ENCODE data around the gene OXTR.

The OXTR gene

DNA sequence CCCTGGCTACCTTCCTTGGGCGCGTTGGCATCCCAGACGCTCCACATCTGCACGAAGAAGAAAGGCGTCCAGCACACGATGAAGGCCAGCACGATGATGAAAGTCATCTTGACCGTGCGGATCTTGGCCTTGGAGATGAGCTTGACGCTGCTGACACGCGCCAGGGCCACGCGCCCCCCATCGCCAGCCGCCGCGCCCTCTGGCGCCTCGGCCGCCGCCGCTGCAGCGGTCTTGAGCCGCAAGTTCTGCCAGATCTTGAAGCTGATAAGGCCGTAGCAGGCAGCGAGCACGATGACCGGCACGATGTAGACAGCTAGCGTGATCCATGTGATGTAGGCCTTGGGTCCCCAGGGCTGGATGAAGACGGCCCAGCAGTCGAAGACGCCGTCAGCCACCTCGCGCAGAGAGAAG lies 2.2 kb downstream of the OXTR start:
- DNase-seq = no peak

DNA sequence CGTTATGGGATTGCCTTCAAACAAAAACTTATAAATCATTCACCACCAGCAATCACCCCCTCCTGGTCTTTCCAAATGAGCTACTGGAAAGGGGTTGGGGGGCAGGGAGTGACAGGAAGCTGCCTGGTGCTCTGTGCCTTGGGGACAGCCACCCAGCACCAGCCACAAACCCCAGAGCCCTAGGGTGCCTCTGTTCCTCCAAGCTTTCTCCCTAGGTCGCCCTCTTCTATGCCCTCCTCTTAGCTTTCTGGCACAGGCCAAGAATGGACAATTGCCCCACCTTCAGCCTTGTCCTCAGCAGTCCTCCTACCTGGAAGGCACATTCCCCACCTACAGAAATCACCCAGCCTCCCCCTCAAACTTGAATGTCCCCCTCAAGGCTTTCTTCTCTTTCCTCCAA lies 3.3 kb downstream of the OXTR start:
- DNase-seq = no peak

DNA sequence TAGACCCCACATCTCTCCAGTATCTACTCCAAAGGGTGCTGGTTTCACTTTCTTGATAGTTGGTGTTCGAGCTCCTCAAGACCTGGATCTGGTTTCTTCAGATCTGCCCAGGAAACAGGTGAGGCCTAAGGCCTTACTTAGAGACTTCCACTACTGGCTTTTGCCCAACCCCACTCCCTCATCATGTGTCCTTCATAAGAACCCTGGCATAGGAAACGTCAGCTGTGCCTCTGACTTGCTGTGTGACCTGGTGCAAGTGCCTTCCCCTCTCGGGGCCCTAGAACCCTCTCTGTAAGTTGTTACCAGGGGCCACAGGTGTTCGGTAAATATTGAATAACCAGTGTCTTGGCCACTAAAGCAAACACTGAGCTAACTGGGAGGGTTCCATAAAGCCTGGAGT lies 3.9 kb downstream of the OXTR start:
- DNase-seq = no peak

DNA sequence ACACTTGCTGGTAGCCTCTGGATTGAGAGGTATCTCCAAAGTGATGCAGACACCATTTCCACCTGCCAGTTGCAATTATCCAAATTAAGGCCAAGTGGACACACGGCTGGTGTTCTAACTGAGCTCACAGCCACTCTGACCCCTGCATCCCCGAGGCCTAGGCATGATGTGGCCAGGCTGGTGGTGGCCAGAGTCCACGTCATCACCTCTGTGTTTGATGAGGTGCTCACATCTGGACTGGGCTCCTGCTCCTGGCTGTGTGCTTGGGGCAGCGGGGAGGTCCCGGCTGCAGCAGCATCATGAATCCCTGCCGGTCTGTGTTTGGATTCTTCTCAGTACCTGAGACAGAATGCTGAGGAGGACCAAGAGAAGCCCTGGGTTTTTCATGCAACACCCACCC lies 4.9 kb downstream of the OXTR start:
- DNase-seq = no peak

DNA sequence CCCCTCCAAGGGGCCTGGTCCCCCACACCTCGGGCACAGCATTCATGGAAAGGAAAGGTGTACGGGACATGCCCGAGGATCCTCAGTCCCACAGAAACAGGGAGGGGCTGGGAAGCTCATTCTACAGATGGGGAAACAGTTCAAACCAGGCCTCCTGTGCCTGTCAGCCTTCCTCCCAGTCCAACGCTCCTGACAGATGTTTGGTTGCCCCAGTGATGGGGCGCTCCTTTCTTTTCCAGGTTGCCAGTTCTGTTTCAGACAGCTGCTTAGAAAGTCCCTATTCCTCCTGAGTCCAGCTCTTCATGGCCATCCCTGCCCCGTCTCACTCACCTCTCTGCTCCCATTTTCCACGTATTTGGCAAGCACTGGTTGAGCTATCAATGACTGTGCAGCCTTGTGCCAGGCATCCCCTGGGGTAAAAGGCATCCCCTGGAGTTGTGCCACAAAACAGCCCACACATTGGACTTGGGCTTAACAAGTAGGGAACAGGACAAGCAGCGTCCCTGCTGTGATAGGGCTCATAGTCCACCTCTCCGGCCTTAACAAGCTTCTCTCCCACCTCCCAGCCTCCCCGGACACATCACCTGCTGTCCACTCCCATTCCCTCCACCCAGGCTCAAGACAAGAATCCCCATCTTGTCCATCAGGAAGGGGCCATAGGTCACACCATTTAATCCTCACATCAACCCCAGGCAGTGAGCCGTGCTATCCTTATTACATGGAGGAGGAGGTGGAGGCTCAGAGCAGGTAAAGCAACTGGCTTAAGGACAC lies 6.6 kb downstream of the OXTR start:
- no peak for DNase-seq

DNA sequence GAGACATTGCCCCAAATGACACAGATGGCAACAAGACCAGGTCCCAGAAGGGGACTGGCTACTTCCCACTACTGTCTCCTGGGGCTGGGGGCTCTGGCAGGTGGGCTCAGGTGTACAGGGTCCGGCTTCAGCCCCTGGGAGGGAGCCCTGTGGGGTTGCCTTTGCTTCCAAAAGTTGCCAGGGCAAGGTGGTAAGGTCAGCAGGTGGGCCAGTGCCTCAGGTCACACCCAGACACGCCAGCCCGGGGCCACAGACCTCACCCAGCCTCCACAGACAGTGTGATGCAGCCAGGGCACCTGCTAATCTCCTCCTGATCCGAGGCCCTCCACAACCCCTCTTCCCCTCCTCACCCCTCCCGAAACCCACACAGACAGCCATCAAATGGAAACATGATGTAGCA lies 7.5 kb downstream of the OXTR start:
- no peak for DNase-seq

DNA sequence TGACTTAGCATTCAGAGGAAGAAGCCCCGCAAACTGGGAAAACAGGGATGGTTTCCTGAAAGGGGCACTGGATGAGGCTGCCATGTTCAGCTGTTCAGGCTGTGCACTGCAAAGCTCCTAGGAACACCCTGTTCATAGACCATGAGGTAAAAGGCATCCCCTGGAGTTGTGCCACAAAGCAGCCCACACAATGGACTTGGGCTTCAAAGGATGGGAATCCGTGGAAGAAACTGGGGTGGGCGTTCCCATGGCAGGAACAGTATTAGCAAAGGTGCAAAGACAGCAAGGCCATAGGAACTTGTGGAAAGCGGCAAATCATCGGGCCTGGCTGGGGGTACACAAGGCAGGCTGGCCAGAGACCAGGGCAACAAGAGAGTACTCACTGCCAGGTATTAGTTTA lies 8.9 kb downstream of the OXTR start:
- DNase-seq = no peak

DNA sequence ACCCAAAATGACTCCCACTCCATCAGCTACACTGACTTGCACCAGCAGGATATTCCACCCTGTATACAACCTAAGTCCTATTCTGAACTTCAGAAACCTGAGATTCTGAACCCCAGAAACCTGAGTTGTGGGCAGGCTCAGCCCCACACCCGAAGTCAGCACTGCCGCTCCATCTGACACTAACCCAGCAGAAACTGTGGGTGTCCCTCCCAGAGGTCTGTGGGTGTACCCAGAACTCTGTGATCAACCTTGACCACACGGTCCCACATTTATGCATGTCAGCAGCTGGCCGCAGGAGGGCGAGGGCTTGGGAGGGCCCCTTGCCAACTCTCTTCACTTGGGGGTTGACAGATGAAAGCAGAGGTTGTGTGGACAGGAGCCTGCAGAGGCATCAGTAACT lies 9.3 kb downstream of the OXTR start:
- DNase-seq = no peak

DNA sequence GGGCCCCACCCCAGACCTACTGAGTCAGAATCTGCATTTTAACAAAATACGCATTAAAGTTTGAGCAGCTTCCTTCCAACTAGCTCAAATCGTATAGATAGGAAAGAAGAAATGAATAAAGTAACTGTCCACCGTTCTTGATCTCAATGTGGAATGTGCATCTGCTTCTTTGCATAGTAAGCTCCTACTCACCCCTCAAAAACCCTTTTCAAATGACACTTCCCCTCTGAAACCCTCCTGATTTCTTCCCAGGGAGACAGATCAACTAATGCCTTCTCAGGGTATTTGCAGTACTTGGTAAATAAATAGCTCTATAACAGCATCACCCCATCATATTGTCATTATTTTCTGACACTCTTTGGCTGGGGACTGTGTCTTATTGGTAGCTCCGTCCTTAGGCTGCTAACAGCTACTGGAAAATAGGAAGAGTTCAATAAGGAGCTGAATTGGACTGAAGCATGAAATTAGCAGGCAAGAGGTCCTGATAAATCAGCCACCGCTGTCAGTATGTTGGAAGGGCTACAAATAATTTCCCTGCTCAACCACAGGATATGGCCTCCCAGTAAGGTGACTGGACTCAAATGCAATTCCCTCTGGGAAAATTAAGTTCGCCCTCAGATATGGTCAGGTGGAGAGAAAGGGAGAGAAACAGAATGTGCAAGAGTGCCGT lies 10.2 kb downstream of the OXTR start:
- DNase-seq = no peak

DNA sequence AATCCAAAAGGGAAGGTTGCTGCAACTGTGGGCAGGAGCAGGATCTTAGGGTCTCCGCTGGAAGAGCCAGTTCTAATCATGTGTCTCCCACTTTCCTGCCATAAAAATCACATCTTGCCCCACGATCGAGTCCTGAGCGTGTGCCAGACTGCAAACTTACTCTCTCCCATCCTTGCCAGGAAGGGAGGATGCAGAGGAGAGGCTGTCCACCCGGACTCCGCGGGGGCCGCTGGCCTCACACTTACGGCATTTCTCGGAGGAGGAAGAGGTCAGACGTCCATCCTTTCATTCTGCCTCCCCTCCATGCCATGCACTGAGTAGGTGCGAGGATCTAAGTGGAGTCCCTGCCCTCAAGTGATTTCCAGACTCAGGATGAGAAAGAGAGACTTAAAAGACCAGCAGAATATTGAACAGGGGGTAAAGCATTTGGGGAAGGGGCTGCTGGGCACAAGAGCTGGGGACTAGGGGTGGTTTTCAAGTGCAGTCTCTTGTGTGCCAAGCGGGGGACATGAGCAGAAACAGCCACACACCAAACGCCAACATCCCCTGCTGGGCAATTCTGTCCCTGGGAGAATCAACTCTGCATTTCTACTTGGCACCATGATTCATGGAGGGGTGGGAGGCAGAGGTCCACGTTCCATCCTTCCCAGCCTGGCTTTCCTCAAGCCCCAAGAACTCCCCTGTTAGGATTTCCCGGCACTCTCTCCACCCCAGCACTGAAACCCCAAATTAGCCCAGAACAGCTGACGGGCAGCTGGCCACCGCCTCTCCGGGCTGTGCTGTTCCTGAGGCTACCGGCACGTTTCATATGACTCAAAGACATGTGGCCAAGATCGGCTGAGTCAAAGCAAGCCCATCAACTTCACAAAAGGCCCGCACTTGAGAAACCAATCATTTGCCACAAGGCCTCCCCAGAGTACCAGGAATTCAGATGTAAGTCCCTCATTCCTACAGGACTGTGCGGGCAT lies 11.6 kb downstream of the OXTR start:
- DNase-seq = no peak

DNA sequence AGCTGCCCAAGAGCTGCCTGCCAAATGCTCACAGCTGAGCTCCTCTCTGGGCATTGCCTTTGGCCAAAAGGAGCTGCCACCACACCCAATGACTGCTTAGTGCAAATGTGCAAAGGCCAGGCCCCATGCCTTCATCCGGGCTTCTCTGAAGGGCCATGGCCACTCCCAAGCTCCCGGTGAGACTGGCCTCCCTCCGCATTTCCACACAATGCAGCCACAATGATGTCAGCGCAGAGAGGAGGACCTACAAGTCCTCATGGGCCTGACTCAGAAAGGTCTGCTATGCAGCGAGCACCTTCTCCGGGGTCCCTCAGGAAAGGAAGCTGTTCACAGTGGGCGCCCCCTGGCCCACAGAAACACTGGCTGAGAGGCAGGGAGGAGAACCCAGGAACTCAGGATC lies 12.7 kb downstream of the OXTR start:
- no peak for DNase-seq

DNA sequence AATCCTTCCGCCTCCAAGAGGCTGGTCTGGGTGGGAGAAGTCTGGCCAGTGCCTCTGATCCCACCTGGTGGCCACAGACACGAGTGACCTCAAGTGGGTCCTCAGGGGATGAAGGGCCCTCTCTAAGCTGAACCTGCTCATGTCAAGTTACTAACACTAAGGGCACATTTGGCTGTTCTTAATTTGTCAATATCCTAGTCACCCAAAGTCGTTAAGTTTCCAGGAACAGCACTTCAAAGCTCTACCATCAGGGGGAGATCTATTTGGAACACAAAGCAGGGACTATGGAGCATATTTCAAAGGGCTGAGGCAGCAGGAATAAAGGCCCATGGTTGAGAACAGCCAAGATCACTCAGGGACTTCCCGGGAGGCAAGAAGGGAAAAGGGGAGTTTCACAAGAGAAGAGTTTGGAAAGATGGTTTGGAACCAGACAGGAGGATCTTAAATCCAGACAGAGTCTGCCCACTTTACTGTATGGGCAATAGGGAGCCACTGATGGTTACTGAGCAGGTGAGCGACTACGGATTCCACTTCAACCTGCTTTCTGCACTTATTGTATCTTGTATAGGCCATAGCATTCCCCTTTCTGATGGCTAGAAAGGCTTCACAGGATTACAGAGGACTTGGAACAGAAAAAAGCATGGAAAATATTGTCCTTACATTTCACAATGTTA lies 13.7 kb downstream of the OXTR start:
- DNase-seq = no peak

DNA sequence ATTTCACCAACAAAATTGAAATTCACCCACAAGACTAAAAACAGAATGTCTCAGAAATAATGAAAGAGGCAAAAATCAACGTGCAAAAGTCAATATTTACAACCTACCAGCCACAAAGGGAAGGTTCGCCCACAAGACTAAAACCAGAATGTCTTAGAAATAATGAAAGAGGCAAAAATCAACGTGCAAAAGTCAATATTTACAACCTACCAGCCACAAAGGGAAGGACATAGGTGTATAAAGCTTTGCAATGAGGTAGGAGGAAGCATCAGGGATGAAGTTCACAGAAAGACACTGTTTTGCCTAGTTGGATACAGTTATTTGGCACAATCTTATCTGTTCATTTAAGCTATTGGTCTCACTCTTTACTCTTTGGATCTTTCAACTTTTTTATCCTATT lies 14.3 kb downstream of the OXTR start:
- DNase-seq = no peak

DNA sequence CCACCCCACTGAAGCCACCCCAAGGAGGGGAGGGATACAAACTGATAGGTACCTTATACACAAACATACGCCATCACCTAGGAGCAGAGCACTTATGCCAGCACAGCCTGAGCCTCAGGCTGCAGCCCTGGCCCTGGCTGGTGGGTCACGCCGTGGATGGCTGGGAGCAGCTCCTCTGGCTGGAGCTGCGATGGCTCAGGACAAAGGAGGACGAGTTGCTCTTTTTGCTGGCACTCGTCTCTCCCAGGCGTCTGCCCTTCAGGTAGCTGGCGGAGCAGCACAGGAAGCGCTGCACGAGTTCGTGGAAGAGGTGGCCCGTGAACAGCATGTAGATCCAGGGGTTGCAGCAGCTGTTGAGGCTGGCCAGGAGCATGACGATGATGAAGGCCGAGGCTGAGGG lies 16.6 kb downstream of the OXTR start:
- no peak for DNase-seq

DNA sequence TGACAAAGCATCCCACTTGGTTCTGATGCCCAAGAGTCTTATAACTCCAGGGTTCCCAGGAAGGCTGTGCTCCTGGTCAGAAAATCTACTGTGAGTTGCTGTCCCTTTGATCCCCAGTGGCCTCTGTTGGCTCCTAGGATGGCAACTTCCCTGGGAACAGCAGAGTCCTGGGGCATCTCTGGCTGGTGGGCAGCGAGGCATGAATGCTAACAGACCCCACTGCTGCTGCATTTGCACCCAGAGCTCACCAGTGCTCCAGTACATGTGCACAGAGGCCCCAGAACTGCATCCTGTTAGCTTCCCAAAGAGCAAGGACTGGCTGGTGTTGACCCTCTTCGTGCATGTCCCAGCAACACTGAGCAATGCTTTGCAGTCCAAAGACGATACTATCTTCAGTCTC lies 20.1 kb downstream of the OXTR start:
- DNase-seq = no peak

DNA sequence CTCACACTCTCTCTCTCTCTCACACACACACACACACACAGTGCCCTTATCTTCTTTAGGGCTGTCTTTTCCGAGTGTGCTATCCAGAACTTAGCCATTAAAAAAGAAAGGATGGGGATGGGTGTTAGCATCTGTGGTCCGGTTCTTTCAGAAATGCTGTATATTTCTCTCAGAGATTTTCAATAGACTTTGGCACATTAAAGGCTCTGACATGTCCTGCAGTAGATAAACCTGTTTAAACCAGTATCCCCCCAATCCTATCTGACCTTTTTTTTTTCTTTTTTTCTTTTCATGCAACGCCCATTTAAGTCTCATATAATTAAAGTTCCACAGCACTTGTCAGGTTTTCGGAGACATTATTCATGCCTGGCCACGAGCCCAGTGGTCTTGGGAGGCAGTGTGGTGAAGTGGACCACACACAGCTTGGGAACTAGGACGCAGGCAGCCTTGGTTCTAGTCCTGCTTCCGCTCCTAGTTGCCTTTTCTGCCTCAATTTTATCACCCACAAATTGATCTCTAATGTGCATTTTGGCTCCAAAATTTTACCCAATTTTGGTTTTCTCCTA lies 22.6 kb downstream of the OXTR start:
- DNase-seq = no peak

DNA sequence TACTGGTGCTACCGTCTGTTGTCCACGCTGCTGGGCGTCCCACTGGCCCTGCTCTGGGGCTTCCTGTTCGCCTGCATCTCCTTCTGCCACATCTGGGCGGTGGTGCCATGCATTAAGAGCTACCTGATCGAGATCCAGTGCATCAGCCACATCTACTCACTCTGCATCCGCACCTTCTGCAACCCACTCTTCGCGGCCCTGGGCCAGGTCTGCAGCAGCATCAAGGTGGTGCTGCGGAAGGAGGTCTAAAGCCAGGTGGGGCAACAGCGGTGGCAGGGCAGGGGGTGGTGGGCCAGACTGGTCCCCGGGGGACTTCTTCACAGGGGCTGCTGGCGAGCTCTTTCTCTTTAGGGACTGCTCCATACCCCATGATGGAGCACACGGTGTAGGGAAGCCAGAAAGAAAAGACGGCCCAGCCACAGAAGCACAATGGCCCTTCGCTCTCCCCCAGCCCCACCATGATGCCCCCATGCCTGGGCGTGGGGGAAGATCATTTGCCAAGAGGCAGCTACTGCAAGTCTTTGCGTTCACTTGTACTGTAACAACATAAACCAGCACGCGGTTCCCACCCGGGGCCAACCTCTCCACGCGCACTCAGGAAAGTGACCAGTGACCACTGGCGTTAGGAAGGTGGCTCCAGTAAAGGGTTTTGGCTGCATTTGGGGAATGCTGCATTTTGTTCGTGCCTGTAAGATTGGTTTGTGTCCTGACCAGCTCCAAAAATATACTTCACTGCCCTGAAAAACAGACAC lies 23.6 kb downstream of the OXTR start:
- DNase-seq = no peak

DNA sequence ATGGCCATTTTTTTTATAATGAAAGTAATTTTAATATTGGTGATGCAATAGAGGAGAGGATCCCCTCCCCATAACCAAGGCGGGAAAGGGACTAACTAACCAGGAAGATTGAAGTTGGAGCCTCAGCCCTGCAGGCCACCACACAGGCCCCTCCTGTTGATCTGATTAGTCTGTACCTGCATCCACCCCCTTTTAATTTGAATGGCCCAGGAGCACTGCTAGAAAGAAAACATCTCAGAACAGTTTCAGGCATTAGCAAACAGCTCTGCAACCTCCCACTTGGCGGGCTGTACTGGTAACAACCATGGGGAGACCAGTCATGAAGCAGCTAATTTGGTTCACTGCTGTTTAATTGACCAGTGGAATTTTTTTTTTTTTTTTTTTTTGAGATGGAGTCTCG lies 25.5 kb downstream of the OXTR start:
- no peak for DNase-seq

DNA sequence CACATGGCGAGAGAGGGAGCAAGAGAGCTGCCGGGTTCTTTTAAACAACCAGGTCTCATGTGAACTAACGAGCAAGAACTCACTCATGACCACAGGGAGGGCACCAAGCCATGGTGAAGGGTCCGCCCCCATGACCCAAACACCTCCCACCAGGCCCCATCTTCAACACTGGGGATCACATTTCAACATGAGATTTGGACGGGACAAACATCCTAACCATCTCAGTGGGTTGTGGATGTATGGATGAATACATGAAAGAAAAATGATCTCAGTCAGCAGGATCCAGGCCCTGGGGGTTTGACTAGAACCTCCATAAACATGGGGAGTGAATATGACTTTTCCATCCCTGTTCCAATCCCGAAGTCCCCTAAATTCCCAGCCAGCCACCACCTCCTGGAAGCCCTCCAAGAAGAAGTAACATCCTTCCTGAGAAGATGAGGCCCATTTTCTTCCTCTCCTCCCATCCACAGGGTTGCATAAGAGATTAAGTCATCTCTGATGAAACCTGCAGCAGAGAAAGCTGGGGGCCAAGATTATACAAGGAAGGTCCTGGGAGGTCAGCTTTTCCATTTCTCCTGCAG lies 26.3 kb downstream of the OXTR start:
- DNase-seq = no peak

DNA sequence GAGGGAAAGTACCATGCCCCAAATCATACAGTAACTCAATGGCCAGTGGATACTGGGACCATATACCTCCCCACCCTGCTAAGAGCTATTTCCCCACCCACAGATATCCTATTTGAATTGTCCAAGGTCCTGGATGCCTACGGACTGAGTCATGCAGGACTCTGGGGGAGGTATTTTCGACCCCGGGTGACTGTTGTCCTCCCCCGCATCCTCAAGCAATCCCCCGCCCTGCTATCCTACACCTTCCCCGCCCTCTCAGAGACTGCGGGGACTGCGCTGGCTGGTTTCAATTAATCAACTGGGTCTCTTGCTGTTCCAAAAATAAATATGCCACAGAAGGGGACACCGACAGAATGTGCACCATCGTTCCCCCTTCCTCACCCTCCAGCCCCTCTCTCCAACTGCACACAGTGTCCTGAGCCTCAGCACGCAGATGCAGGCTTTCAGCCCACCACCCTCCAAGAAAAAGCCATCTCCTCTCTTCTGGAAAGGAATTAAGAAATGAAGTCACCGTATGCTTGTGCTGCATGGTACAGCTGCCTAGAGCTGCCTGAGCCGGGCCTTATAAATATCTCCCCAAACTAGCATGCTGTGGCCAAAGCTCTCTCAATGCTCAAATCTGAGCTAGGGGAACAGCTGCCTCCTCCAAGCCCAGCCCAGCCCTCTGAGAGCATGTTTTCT lies 27.7 kb downstream of the OXTR start:
- DNase-seq = no peak

Measured in NCI-H510A (cell line).